Stomach (tissue), 19 donors: Measurements from ENCODE around the gene PIN4. TPM values are rescaled to one million over a fixed set of nuclear protein-coding genes. Genes with fewer than 3 reads are reported as not detected.
A peak's percentile ranks its signal among the peaks of the same experiment; 100 is the strongest.

Experiments used
- DNase-seq, 2 donors: peaks; one replicate each; pipeline versions ENCODE4 v3.0.0 to v3.0.0-alpha.2; 2013 to 2019
- H3K27ac ChIP-seq, 5 donors: fragments of 200-600 bp in 4 of 5; sonication (generic) in 4 of 5; one replicate each; pipeline ENCODE4 v1.5.1; 2013 to 2019; ENCODE audit warnings: mild to moderate bottlenecking in 1 of 5, moderate library complexity in 1 of 5
- H3K27me3 ChIP-seq, 3 donors: fragments of 200-600 bp; sonication (generic); one replicate each; pipeline ENCODE4 v1.5.1; 2017 to 2019; ENCODE audit warnings: mixed run types in 1 of 3
- H3K36me3 ChIP-seq, 4 donors: fragments of 200-600 bp; sonication (generic); 1 replicate in 3 of 4; 2 replicates in 1 of 4; pipeline ENCODE4 v1.5.1; 2016 to 2019
- H3K4me1 ChIP-seq, 4 donors: fragments of 200-600 bp; sonication (generic); one replicate each; pipeline ENCODE4 v1.5.1; 2016 to 2019
- H3K4me3 ChIP-seq, 4 donors: fragments of 200-600 bp; sonication (generic) in 3 of 4; one replicate each; pipeline ENCODE4 v1.5.1; 2016 to 2019; ENCODE audit warnings: mild to moderate bottlenecking in 1 of 4
- H3K9me3 ChIP-seq, 4 donors: fragments of 200-600 bp; sonication (generic); one replicate each; pipeline ENCODE4 v1.5.1; 2016 to 2019
- EP300 ChIP-seq: sonication (generic); formaldehyde crosslinking; IDR thresholded peaks from one replicate; pipeline ENCODE4 v1.6.1; 2017; ENCODE audit warnings: antibody characterized with exemption
- POLR2A ChIP-seq, 4 donors: fragments of 450-650 bp; IDR thresholded peaks; one replicate each; pipeline ENCODE4 v1.6.1; 2016; ENCODE audit warnings: antibody characterized with exemption in 4 of 4, control low read depth in 2 of 4, mild to moderate bottlenecking in 1 of 4, moderate library complexity in 1 of 4
- POLR2AphosphoS5 ChIP-seq, 3 donors: sonication (generic); formaldehyde crosslinking; IDR thresholded peaks; one replicate each; pipeline ENCODE4 v1.6.1; 2016; ENCODE audit warnings: antibody characterized with exemption in 3 of 3
- WGBS, 5 donors: extraction: QIAGEN DNeasy Blood & Tissue Kit in 3 of 5; methylation state at CpG; one replicate each; pipeline versions ENCODE4 v1.1.5 to v1.1.7; 2013 to 2018; 5-methylcytosine and 5-hydroxymethylcytosine counted together
- intact Hi-C: fragments of 100-400 bp; cut with DNase I; formaldehyde crosslinking; loops from one replicate; pipeline ENCODE4 v1.15.1; 2023; ENCODE audit warnings: low total_unique reads
- long read RNA-seq, 10 donors: transcript quantifications; one replicate each; lab custom pipeline, GENCODE V29; 2026
- polyA plus RNA-seq, 3 donors: library from polyadenylated mRNA; stranded (reverse); fragments of 200-250 nt; gene quantifications; one replicate each; pipeline ENCODE4 v1.2.3, GENCODE V29; 2013
- total RNA-seq, 5 donors: library from RNA; depleted of rRNA; stranded (reverse); fragments of >200 nt; gene quantifications; one replicate each; pipeline versions ENCODE4 v1.1.0 to v1.2.3, GENCODE V29; 2014 to 2016
- TF ChIP-seq, protein P1 (sequence below), 7 experiments: fragments of 450-650 bp in 4 of 7; fragments of 200-600 bp in 3 of 7; sonication (generic) in 3 of 7; IDR thresholded peaks; one replicate each; pipeline ENCODE4 v1.5.1; 2016 to 2019; ENCODE audit warnings: antibody characterized with exemption in 7 of 7, control low read depth in 2 of 7, mild to moderate bottlenecking in 1 of 7
- donor health status: healthy with polysubstance abuse.
- donor health status: Bipolar disorder and iron deficiency.
- donor health status: healthy.

The PIN4 gene
- 10 to 100 TPM in 1 of 5 donors, 1 to 10 TPM in 1, under 1 TPM in 1, not detected in 2; 0.45 to 15.4 (median 7.2) TPM for total RNA-seq
- polyA plus RNA-seq: 10 to 100 TPM; 17.4 to 37.8 (median 27.5) TPM
- long read RNA-seq, donor 1, transcript PIN4-203 (4 exons, 1,321 nt): major isoform, 10 of 2,840 reads
- long read RNA-seq, donor 1, partial matches to known transcripts: 2,744 of 2,840 reads
- long read RNA-seq, donor 1, other reads (novel, unspliced or antisense): 86 of 2,840 reads
- long read RNA-seq, donor 2, transcript PIN4-203 (4 exons, 1,321 nt): major isoform, 15 of 16 reads
- long read RNA-seq, donor 2, partial matches to known transcripts: 0 of 16 reads
- long read RNA-seq, donor 2, other reads (novel, unspliced or antisense): 0 of 16 reads
- long read RNA-seq, donor 3, transcript PIN4-203 (4 exons, 1,321 nt): major isoform, 18 of 19 reads
- long read RNA-seq, donor 3, partial matches to known transcripts: 0 of 19 reads
- long read RNA-seq, donor 3, other reads (novel, unspliced or antisense): 0 of 19 reads
- long read RNA-seq, donor 4, partial matches to known transcripts: 0 of 4 reads
- long read RNA-seq, donor 4, other reads (novel, unspliced or antisense): 0 of 4 reads
- long read RNA-seq, donor 5, transcript PIN4-203 (4 exons, 1,321 nt): major isoform, 17 of 4,199 reads
- long read RNA-seq, donor 5, partial matches to known transcripts: 4,036 of 4,199 reads
- long read RNA-seq, donor 5, other reads (novel, unspliced or antisense): 145 of 4,199 reads
- long read RNA-seq, donor 6, transcript PIN4-203 (4 exons, 1,321 nt): major isoform, 39 of 54 reads
- long read RNA-seq, donor 6, partial matches to known transcripts: 11 of 54 reads
- long read RNA-seq, donor 6, other reads (novel, unspliced or antisense): 0 of 54 reads
- long read RNA-seq, donor 7, transcript PIN4-203 (4 exons, 1,321 nt): major isoform, 26 of 40 reads
- long read RNA-seq, donor 7, partial matches to known transcripts: 13 of 40 reads
- long read RNA-seq, donor 7, other reads (novel, unspliced or antisense): 0 of 40 reads
- long read RNA-seq, donor 8, transcript PIN4-203 (4 exons, 1,321 nt): major isoform, 29 of 4,579 reads
- long read RNA-seq, donor 8, partial matches to known transcripts: 4,388 of 4,579 reads
- long read RNA-seq, donor 8, other reads (novel, unspliced or antisense): 162 of 4,579 reads
- long read RNA-seq, donor 9, transcript PIN4-203 (4 exons, 1,321 nt): major isoform, 31 of 4,255 reads
- long read RNA-seq, donor 9, partial matches to known transcripts: 2,901 of 4,255 reads
- long read RNA-seq, donor 9, other reads (novel, unspliced or antisense): 1,322 of 4,255 reads
- long read RNA-seq, donor 10, transcript PIN4-203 (4 exons, 1,321 nt): major isoform, 13 of 1,503 reads
- long read RNA-seq, donor 10, partial matches to known transcripts: 738 of 1,503 reads
- long read RNA-seq, donor 10, other reads (novel, unspliced or antisense): 752 of 1,503 reads

DNA sequence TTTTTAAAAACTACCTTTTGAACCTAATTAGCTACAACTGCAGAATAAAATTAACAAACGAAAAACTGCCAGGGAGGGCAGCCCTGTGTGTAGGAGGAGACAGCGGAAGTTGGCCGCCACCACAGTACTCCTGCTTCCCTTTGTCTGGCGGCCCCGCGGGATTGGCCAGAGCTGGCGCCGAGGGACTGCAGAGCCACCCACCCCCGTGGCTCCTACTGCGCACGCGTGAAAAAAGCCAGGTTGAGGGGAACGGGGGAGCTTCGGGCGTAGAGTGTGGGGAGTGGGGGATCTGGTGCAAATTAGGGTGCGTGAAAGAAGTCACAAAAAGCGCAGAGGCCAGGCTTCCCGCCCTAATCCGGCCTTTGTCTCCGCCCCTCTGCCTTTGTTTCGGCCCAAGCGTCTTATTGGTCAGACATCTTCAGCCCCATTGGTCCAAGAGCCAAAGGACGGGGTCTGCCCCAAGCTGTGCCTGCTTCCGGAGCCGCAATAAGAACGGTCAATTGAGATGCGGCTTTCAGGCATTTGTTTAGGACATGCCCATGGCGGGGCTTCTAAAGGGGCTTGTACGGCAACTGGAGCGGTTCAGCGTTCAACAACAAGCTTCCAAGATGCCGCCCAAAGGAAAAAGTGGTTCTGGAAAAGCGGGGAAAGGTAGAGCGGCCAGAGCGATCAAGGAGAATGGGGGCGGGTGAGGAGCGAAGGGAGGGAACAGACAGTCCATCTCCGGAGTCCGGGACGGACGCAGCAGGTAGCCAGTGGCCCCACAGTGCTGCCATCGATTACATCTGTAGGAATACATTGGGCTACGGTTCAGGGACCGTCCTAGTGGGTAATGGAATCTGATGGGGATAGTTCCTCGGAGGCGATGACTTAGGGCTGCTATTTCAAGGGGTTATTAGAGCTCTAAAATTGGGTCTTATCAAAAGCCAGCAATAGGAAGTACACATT, at the start of gene PIN4:
Gene PIN4, plus strand, starts transcription at position 580 of the 948 bp plus-strand sequence. Its CDS starts 29 bp downstream, at position 609.
- peak within 1 kb of the TSS; percentile 64 to 85 (median 84) for H3K27ac ChIP-seq
- intact Hi-C loops: no loop called here
- peaks cover 0 to 4% (median 1%) of the 10 kb centered on the region in 4 donors for H3K36me3 ChIP-seq
- peak; percentile 84 to 98 for DNase-seq
- TF ChIP-seq POLR2AphosphoS5 (IDR thresholded peaks at IDR 0.05) (peak; percentile 21 to 66 (median 28)), EP300 (no peak), POLR2A (IDR thresholded peaks at IDR 0.05) (no peak)
- peaks cover 0 to 23% (median 14%) of the 10 kb centered on the region in 4 donors for H3K4me1 ChIP-seq
- H3K27me3 ChIP-seq: peaks cover 0 to 7% (median 0%) of the 10 kb centered on the region in 3 donors
- peak within 1 kb of the TSS; percentile 57 to 79 (median 62) for H3K4me3 ChIP-seq
- 0 to 23% (median 4%) methylated on average over 37 to 46 of the region's 46 CpGs for WGBS, 5 donors
- H3K9me3 ChIP-seq: no peaks in the 10 kb centered on the region

DNA sequence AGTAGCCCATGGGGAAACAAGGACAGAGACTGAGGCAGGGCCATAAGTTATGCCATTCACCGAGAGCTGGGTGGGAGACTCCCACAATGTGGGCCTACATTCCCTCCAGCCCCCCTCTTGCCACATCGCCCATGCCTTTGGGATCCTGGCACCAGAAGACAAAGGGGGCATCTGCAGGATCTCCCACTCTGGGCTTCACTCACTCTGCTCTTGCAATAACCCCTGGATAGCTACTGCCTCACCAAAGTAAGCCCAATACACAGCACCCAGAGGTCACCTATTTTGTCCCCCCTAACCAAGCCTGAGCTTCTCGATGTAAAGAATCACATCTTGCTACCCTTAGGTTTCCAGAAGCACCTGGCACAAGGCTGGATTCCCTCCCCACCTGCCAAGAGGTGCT, 49.1 kb upstream of the PIN4 start:
- H3K9me3 ChIP-seq: peaks cover 0 to 4% (median 0%) of the 10 kb centered on the region in 4 donors
- intact Hi-C loops: loop anchor here (10.0 kb wide), 1 partner anchor 128 kb away; no protein-coding TSS in a partner anchor
- DNase-seq: no peak
- H3K27ac ChIP-seq: peak overlapping the region in 4 of 5 donors; percentile 66 to 87 (median 80)
- H3K36me3 ChIP-seq: no peaks in the 10 kb centered on the region
- 78 to 86% (median 86%) methylated on average over 1 to 3 of the region's 3 CpGs for WGBS, 5 donors
- H3K4me3 ChIP-seq: peak overlapping the region; percentile 49 to 54 (median 52)
- H3K4me1 ChIP-seq: peaks cover 0 to 33% (median 10%) of the 10 kb centered on the region in 4 donors
- peaks cover 0 to 29% (median 0%) of the 10 kb centered on the region in 3 donors for H3K27me3 ChIP-seq
- TF ChIP-seq POLR2A (IDR thresholded peaks at IDR 0.05) (no peak), EP300 (no peak)
- TF ChIP-seq, protein P1, sequence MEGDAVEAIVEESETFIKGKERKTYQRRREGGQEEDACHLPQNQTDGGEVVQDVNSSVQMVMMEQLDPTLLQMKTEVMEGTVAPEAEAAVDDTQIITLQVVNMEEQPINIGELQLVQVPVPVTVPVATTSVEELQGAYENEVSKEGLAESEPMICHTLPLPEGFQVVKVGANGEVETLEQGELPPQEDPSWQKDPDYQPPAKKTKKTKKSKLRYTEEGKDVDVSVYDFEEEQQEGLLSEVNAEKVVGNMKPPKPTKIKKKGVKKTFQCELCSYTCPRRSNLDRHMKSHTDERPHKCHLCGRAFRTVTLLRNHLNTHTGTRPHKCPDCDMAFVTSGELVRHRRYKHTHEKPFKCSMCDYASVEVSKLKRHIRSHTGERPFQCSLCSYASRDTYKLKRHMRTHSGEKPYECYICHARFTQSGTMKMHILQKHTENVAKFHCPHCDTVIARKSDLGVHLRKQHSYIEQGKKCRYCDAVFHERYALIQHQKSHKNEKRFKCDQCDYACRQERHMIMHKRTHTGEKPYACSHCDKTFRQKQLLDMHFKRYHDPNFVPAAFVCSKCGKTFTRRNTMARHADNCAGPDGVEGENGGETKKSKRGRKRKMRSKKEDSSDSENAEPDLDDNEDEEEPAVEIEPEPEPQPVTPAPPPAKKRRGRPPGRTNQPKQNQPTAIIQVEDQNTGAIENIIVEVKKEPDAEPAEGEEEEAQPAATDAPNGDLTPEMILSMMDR (IDR thresholded peaks at IDR 0.05): no peak

DNA sequence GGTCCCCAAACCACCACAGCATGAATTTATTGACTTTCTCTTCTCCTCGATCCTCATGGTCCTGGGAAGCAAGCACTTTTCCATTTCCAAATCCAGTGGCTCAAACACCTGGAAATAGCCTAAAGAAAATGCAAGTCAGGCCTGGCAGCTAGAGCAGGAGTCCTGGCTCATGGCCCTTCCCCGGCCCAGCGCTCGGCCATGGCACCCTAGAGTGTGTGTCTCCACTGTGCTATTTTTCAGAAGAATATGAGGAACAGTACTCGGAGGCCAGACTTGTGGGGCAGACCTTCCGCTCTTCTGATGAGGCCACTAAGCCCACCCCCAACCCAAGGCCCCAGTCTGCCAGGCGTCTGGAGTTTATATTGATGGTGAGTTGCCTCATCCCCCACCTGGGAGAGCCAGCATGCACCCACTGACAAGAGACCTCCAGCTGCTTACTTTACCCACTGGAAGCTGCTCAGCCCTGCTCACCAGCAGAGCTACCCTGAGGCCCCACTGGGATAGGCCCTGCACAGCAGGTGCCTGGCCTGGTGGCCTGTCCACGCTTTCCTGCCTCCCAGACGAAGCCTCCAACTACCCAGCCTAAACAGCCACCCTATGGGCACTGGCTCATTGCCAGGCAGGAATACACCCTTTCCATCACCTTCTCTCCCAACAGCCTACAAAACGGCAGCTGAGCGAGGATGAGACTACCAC, 47.6 kb upstream of the PIN4 start:
- 78 to 96% (median 95%) methylated on average over 4 to 11 of the region's 11 CpGs for WGBS, 5 donors
- peaks cover 0 to 17% (median 10%) of the 10 kb centered on the region in 4 donors for H3K4me1 ChIP-seq

More for the DNA sequence above, 47.6 kb upstream of the PIN4 start:
- DNase-seq: no peak
- Histone ChIP-seq H3K27me3 (peaks cover 0 to 26% (median 0%) of the 10 kb centered on the region in 3 donors), H3K36me3 (peaks cover 0 to 11% (median 7%) of the 10 kb centered on the region in 4 donors), H3K27ac (no peak overlapping the region), H3K9me3 (peaks cover 0 to 4% (median 0%) of the 10 kb centered on the region in 4 donors), H3K4me3 (no peak overlapping the region)
- intact Hi-C loops: loop anchor here (10.0 kb wide), 1 partner anchor 129 kb away; no protein-coding TSS in a partner anchor
- TF ChIP-seq POLR2AphosphoS5 (IDR thresholded peaks at IDR 0.05) (no peak), EP300 (no peak), POLR2A (IDR thresholded peaks at IDR 0.05) (no peak)
- TF ChIP-seq, protein P1 (IDR thresholded peaks at IDR 0.05): no peak
